HCT116 (cell line): ENCODE data around the gene MICALL1. TPM values are rescaled to one million over a fixed set of nuclear protein-coding genes. Genes with fewer than 3 reads are reported as not detected.

Experiments
- ATAC-seq: fragments of 200-7000 bp; cut with Tn5 transposase; 2 replicates; pipeline ENCODE4 v1.9.1; 2020; ENCODE audit warnings: mild to moderate bottlenecking, moderate library complexity
- BruUV-seq: library from RNA; stranded (reverse); fragments of 400-500 nt; replicated peaks from 2 replicates; lab custom pipeline; 2021; lab: Mats Ljungman, UMichigan
- CTCF ChIA-PET: fragments of 300-600 bp; sonication (Branson Sonifier 250); formaldehyde crosslinking; loops from one replicate; lab custom pipeline; 2021; ENCODE audit warnings: antibody characterized with exemption; lab: Charles Lee
- POLR2A ChIA-PET: fragments of 300-600, 350-600 bp; sonication (Branson Sonifier 250); formaldehyde crosslinking; loops from one replicate; lab custom pipeline; 2021; ENCODE audit warnings: antibody characterized with exemption; lab: Charles Lee
- RAD21 ChIA-PET, 2 experiments: fragments of 300-600 bp; sonication (Branson Sonifier 250); formaldehyde crosslinking; loops; one replicate each; lab custom pipeline; 2023; ENCODE audit warnings: low total read pairs in 2 of 2; ENCODE audit not compliant: uncharacterized antibody in 2 of 2, unreplicated experiment in 2 of 2, low non-redundant PET in 1 of 2; lab: Charles Lee
- DNase-seq: peaks from one replicate; pipeline ENCODE4 v3.0.0-alpha.2; 2010; ENCODE audit warnings: low read depth, low spot score
- H2AFZ ChIP-seq: fragments of 200-600 bp; shearing (Covaris generic), sonication (generic); 2 replicates; pipeline ENCODE4 v1.6.1; 2017; ENCODE audit warnings: low read depth, mixed run types, mixed read lengths, antibody characterized with exemption, low read length; ENCODE audit not compliant: poor library complexity, severe bottlenecking
- H3K27ac ChIP-seq: 2 replicates; pipeline ENCODE4 v1.5.1; 2012; ENCODE audit warnings: low read depth, low read length
- H3K27me3 ChIP-seq: fragments of 200-600 bp; sonication (generic); 2 replicates; pipeline ENCODE4 v1.6.1; 2016; ENCODE audit warnings: mixed run types, low read length, mixed read lengths; ENCODE audit not compliant: insufficient read depth
- H3K36me3 ChIP-seq, 2 experiments: fragments of 200-500 bp in 1 of 2; fragments of 200-600 bp in 1 of 2; sonication (Bioruptor generic) in 1 of 2; sonication (generic) in 1 of 2; 2 replicates each; pipeline versions ENCODE4 v1.5.1 to v1.6.1; 2014 to 2016; ENCODE audit warnings: low read length in 2 of 2, inconsistent platforms in 1 of 2, mixed read lengths in 1 of 2, mixed run types in 1 of 2; ENCODE audit not compliant: insufficient read depth in 2 of 2, control insufficient read depth in 1 of 2
- H3K4me1 ChIP-seq, 2 experiments: fragments of 200-600 bp in 1 of 2; sonication (generic) in 1 of 2; 2 replicates each; pipeline versions ENCODE4 v1.5.1 to v1.6.1; 2012 to 2017; ENCODE audit warnings: low read length in 2 of 2, inconsistent platforms in 1 of 2, mild to moderate bottlenecking in 1 of 2, mixed read lengths in 1 of 2, mixed run types in 1 of 2, moderate library complexity in 1 of 2; ENCODE audit not compliant: insufficient read depth in 2 of 2, control insufficient read depth in 1 of 2
- H3K4me2 ChIP-seq: fragments of 200-600 bp; sonication (generic); 2 replicates; pipeline ENCODE4 v1.6.1; 2017; ENCODE audit warnings: mixed run types, low read length, mixed read lengths
- H3K4me3 ChIP-seq, 2 experiments: fragments of 200-600 bp in 1 of 2; sonication (generic) in 1 of 2; replicated peaks in 1 of 2; 2 replicates each; pipeline ENCODE4 v1.5.1; 2011 to 2016; ENCODE audit warnings: low read length in 2 of 2, control low read depth in 1 of 2, low read depth in 1 of 2, mild to moderate bottlenecking in 1 of 2, mixed read lengths in 1 of 2, mixed run types in 1 of 2
- H3K79me2 ChIP-seq: fragments of 200-600 bp; sonication (generic); 2 replicates; pipeline ENCODE4 v1.6.1; 2017; ENCODE audit warnings: mild to moderate bottlenecking, mixed run types, low read length, moderate library complexity, mixed read lengths; ENCODE audit not compliant: insufficient read depth
- H3K9ac ChIP-seq: fragments of 200-600 bp; sonication (generic); 2 replicates; pipeline ENCODE4 v1.6.1; 2016; ENCODE audit warnings: low read length, mixed read lengths
- H3K9me2 ChIP-seq: fragments of 200-600 bp; sonication (generic), shearing (Covaris generic); 2 replicates; pipeline ENCODE4 v1.6.1; 2017; ENCODE audit warnings: mixed run types, mild to moderate bottlenecking, moderate library complexity; ENCODE audit not compliant: insufficient read depth
- H3K9me3 ChIP-seq, 2 experiments: fragments of 200-500 bp in 1 of 2; fragments of 200-600 bp in 1 of 2; sonication (Bioruptor generic) in 1 of 2; sonication (generic) in 1 of 2; 2 replicates each; pipeline ENCODE4 v1.6.1; 2014 to 2017; ENCODE audit warnings: low read length in 2 of 2, mixed read lengths in 2 of 2, inconsistent platforms in 1 of 2, low read depth in 1 of 2, mild to moderate bottlenecking in 1 of 2, mixed run types in 1 of 2, moderate library complexity in 1 of 2; ENCODE audit not compliant: control insufficient read depth in 1 of 2, insufficient read depth in 1 of 2
- H4K20me1 ChIP-seq: fragments of 200-600 bp; sonication (generic), shearing (Covaris generic); 2 replicates; pipeline ENCODE4 v1.6.1; 2017; ENCODE audit warnings: mixed run types, mild to moderate bottlenecking, moderate library complexity; ENCODE audit not compliant: insufficient read depth
- ATF3 ChIP-seq: IDR thresholded peaks from 2 replicates; pipeline ENCODE4 v1.6.1; 2012
- CBX3 ChIP-seq: IDR thresholded peaks from 2 replicates; pipeline ENCODE4 v1.6.1; 2012; ENCODE audit warnings: low read depth
- EGR1 ChIP-seq: IDR thresholded peaks from 2 replicates; pipeline ENCODE4 v1.6.1; 2012; ENCODE audit warnings: low read depth
- ELF1 ChIP-seq: IDR thresholded peaks from 2 replicates; pipeline ENCODE4 v1.6.1; 2012; ENCODE audit warnings: low read depth, borderline replicate concordance
- EZH2phosphoT487 ChIP-seq: fragments of 200-600 bp; IDR thresholded peaks from 2 replicates; pipeline ENCODE4 v1.6.1; 2018; ENCODE audit warnings: antibody characterized with exemption, borderline replicate concordance
- FOSL1 ChIP-seq: IDR thresholded peaks from 2 replicates; pipeline ENCODE4 v1.6.1; 2012; ENCODE audit warnings: low read depth
- JUND ChIP-seq: IDR thresholded peaks from 2 replicates; pipeline ENCODE4 v1.6.1; 2012
- POLR2AphosphoS5 ChIP-seq: IDR thresholded peaks from 2 replicates; pipeline ENCODE4 v1.6.1; 2011; ENCODE audit warnings: mild to moderate bottlenecking, low read depth, low read length, moderate library complexity
- RAD21 ChIP-seq: IDR thresholded peaks from 2 replicates; pipeline ENCODE4 v1.6.1; 2012; ENCODE audit warnings: low read depth, mild to moderate bottlenecking
- SRF ChIP-seq: IDR thresholded peaks from 2 replicates; pipeline ENCODE4 v1.6.1; 2012; ENCODE audit warnings: low read depth
- YY1 ChIP-seq: IDR thresholded peaks from 2 replicates; pipeline ENCODE4 v1.6.1; 2011; ENCODE audit warnings: low read length, low read depth, moderate library complexity, mild to moderate bottlenecking; ENCODE audit not compliant: insufficient replicate concordance; ENCODE audit errors: extremely low read depth
- ZFX ChIP-seq: fragments of 450-650 bp; IDR thresholded peaks from 2 replicates; pipeline ENCODE4 v1.6.1; 2017
- ZNF274 ChIP-seq: fragments of 200-500 bp; sonication (Bioruptor generic); IDR thresholded peaks from 2 replicates; pipeline ENCODE4 v1.6.1; 2014; ENCODE audit warnings: mild to moderate bottlenecking, low read depth, low read length, inconsistent platforms
- intact Hi-C: fragments of 100-400 bp; cut with micrococcal nuclease; formaldehyde crosslinking; loops from 2 replicates; pipeline ENCODE4 v1.10.0; 2022
- total RNA-seq: library from RNA; stranded (reverse); gene quantifications from one replicate; pipeline ENCODE4 v1.2.1, GENCODE V29; 2021; ENCODE audit not compliant: unreplicated experiment
- TF ChIP-seq, protein P1 (sequence below): IDR thresholded peaks from 2 replicates; pipeline ENCODE4 v1.6.1; 2012

Gene MICALL1
- total RNA-seq, 1 experiment from 2014 or later, result 35.2 TPM

DNA sequence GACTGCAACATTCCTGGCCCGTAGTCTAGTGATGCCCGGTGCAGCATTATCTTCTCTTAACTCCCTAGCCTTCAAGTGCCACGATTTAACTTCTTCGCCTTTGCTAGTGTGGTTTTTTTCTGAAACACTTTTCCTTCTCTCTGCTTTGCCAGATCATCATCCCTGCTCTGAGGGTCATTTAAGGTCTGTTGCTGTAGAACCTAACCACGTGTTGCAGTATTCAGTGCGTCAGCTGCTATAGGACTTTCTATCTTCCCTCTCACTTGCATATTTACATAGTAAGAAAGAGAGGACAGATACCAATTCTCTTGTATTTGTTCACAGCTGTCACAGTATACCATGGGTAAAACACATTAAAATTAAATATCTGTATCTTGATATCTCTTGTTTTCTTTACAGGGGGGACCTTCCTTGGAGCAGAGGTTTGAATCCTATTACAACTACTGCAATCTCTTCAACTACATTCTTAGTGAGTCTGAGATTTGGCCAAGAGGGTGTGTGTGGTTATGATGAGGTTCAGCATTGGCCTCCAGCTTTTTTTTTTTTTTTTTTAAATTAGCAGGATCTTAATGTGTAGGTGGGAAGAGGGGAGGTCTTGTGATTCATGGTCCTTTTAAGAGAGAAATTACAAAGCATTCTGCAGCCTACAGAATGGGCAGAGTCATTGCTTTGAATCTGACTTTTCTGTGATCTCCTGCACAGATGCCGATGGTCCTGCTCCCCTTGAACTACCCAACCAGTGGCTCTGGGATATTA is 43.3 kb upstream of the MICALL1 start:
- H3K27ac ChIP-seq, result no peak overlapping the region
- ChIA-PET RAD21 (interaction anchor here in 1 of 2 experiments (1.0 kb wide), 1 partner anchor 45 kb away, joined by 5 read pairs; no protein-coding TSS in a partner anchor), CTCF (interaction anchor here (0.6 to 3.9 kb wide), 20 partner anchors 7 to 256 kb away, joined by 3 to 33 read pairs (median 4); partner anchors contain the start of genes C22orf23, GCAT and POLR2F), POLR2A (interaction anchor here (0.7 to 1.0 kb wide), 3 partner anchors 15 to 44 kb away, joined by 3 to 4 read pairs (median 3); no protein-coding TSS in a partner anchor)
- intact Hi-C loops, result loop anchor here (1.0 kb wide), 1 partner anchor 45 kb away; no protein-coding TSS in a partner anchor
- H3K4me2 ChIP-seq, result no peak overlapping the region
- peaks cover 91% of the 10 kb centered on the region for H3K79me2 ChIP-seq
- DNase-seq (no peak), ATAC-seq (peak; percentile 18)
- peaks cover 10% of the 10 kb centered on the region for H4K20me1 ChIP-seq
- H3K9ac ChIP-seq, result no peak overlapping the region
- no peaks in the 10 kb centered on the region for H3K9me3 ChIP-seq
- no peaks in the 10 kb centered on the region for H3K9me2 ChIP-seq
- H3K36me3 ChIP-seq, result peaks cover 46 to 77% of the 10 kb centered on the region in 2 experiments
- no peaks in the 10 kb centered on the region for H3K27me3 ChIP-seq
- peaks cover 0 to 5% of the 10 kb centered on the region in 2 experiments; a peak in 2 of 4 replicates for H3K4me1 ChIP-seq
- TF ChIP-seq SRF (no peak), ELF1 (no peak), JUND (no peak), ZNF274 (no peak), RAD21 (no peak), CBX3 (no peak), EZH2phosphoT487 (no peak), FOSL1 (no peak), ATF3 (no peak), ZFX (no peak), POLR2AphosphoS5 (no peak), YY1 (no peak), EGR1 (no peak)
- TF ChIP-seq, protein P1, sequence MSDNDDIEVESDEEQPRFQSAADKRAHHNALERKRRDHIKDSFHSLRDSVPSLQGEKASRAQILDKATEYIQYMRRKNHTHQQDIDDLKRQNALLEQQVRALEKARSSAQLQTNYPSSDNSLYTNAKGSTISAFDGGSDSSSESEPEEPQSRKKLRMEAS, result no peak
- H2AFZ ChIP-seq, result no peak overlapping the region
- H3K4me3 ChIP-seq, result no peak overlapping the region
- no TSS peak for BruUV-seq
